ENCODE results near the gene RPIA. TPM values are rescaled to one million over a fixed set of nuclear protein-coding genes. Genes with fewer than 3 reads are reported as not detected.

RPIA gene
- total and polyA plus RNA-seq, 2 of the 4 experiments (the other 2 are of a cell fraction): 4.1 to 8.6 TPM

DNA sequence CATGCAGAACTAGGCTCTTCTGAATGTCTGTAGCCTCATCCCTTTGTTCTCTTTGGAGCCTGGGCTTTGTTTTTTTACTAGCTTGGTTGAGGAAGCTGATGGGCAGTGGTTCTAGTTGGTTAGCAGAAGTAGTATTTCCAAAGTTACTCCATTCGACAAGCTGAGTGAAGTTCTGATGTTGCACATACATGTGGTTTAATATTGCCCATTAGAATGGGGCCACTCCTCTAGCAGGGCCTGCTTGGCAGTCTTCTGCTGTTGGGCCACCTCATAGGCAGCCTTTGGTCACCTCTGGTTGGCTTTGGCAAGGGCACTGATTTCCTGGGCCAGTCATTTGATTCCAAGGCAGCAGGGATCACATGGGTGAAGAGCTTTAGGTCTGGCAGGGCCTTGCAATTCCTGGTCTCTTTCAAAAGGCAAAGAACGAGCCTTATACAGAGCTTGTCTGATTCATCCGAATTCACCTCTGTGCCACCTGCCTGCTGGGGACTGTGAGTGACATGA, 2.5 kb downstream of the RPIA start (continued):
- TF ChIP-seq, protein P1, sequence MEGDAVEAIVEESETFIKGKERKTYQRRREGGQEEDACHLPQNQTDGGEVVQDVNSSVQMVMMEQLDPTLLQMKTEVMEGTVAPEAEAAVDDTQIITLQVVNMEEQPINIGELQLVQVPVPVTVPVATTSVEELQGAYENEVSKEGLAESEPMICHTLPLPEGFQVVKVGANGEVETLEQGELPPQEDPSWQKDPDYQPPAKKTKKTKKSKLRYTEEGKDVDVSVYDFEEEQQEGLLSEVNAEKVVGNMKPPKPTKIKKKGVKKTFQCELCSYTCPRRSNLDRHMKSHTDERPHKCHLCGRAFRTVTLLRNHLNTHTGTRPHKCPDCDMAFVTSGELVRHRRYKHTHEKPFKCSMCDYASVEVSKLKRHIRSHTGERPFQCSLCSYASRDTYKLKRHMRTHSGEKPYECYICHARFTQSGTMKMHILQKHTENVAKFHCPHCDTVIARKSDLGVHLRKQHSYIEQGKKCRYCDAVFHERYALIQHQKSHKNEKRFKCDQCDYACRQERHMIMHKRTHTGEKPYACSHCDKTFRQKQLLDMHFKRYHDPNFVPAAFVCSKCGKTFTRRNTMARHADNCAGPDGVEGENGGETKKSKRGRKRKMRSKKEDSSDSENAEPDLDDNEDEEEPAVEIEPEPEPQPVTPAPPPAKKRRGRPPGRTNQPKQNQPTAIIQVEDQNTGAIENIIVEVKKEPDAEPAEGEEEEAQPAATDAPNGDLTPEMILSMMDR (conservative IDR thresholded peaks at IDR 0.05; ENCODE audit: low read depth, low read length): no peak
- TF ChIP-seq NFE2L2 (IDR thresholded peaks at IDR 0.05; ENCODE audit: low read depth, low read length): no peak
- TF ChIP-seq RFX5 (IDR thresholded peaks at IDR 0.05; ENCODE audit: low read depth, low read length): no peak
- TF ChIP-seq CHD1 (IDR thresholded peaks at IDR 0.05; ENCODE audit: low read depth, low read length): no peak

DNA sequence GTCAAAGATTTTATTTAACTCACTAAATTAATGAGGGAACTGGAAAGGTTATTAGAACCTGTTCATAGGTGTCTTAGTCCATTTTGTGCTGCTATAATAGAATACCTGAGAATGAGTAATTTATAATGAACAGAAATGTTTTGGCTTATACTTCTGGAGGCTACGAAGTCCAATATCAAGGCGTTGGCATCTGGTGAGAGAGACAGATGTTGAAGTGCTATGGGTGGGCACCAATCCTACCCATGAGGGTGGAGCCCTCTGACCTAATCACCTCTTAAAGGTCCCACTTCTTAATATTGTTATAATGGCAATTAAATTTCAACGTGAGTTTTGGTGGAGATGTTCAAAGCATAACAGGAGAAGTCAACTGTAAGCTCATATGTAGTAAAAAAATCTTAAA, 5.1 kb downstream of the RPIA start:
- no peak overlapping the region for H2AFZ ChIP-seq (replicated peaks; ENCODE audit: low read length, poor library complexity)
- in situ Hi-C loops (cut with MboI; ENCODE audit: low sequenced_read_pairs): no loop called here
- H2BK20ac ChIP-seq (ENCODE audit: low read depth, low read length): no peak overlapping the region
- intact Hi-C loops (cut with micrococcal nuclease): no loop called here
- H2BK5ac ChIP-seq (ENCODE audit: low read depth, low read length, poor library complexity, severe bottlenecking): no peak overlapping the region
- H2AK5ac ChIP-seq (ENCODE audit: low read depth, low read length): no peak overlapping the region
- H3K27me3 ChIP-seq (ENCODE audit: control insufficient read depth, insufficient read depth, low read length): no peaks in the 10 kb centered on the region
- dilution Hi-C loops (cut with HindIII; ENCODE audit: low sequenced_read_pairs, unreplicated experiment): no loop called here
- no peak for TF ChIP-seq SMC3 (IDR thresholded peaks at IDR 0.05; ENCODE audit: low read depth, low read length)
- no peak for TF ChIP-seq RAD21 (IDR thresholded peaks at IDR 0.05; ENCODE audit: low read length)
- no peak for TF ChIP-seq MAZ (IDR thresholded peaks at IDR 0.05; ENCODE audit: borderline replicate concordance, low read depth, low read length)
- TF ChIP-seq MAFK (IDR thresholded peaks at IDR 0.05; ENCODE audit: low read depth, low read length): no peak
- no peak for TF ChIP-seq POLR2A (IDR thresholded peaks at IDR 0.05; ENCODE audit: low read depth, low read length)
- no peaks in the 10 kb centered on the region for H3K9me3 ChIP-seq (ENCODE audit: control insufficient read depth, insufficient read depth, low read length)
- H3K9me1 ChIP-seq (ENCODE audit: insufficient read depth, low read length): peaks cover 9% of the 10 kb centered on the region
- H3K36me3 ChIP-seq (ENCODE audit: control insufficient read depth, insufficient read depth, low read length): no peaks in the 10 kb centered on the region
- H4K8ac ChIP-seq (ENCODE audit: low read depth in 2 of 2, low read length in 2 of 2): no peak overlapping the region
- ChIA-PET CTCF (no interaction called here), POLR2A (ENCODE audit: unreplicated experiment) (no interaction called here)
- H3K4me3 ChIP-seq (ENCODE audit: insufficient read depth, low read depth, low read length): no peak overlapping the region
- no peak overlapping the region for H2AK9ac ChIP-seq (replicated peaks; ENCODE audit: low read depth, low read length, poor library complexity)
- no peak for DNase-seq
- no peak overlapping the region for H3K56ac ChIP-seq (ENCODE audit: extremely low read depth, insufficient read depth, low read length)
- ATAC-seq (ENCODE audit: low read depth): no peak
- H4K5ac ChIP-seq (ENCODE audit: low read depth, low read length): no peak overlapping the region
- H3K9ac ChIP-seq (ENCODE audit: low read depth, low read length): no peak overlapping the region
- H3K4ac ChIP-seq (ENCODE audit: low read depth, low read length): no peak overlapping the region
- WGBS, 2 experiments (ENCODE audit: extremely low coverage in 2 of 2, insufficient read length in 1 of 2): no CpG with 5 or more reads among the region's 3 CpGs
- BruUV-seq (replicated peaks): no TSS peak
- no peak overlapping the region for H3K4me2 ChIP-seq (ENCODE audit: low read depth, low read length)
- H4K20me1 ChIP-seq (ENCODE audit: insufficient read depth, low read length): no peaks in the 10 kb centered on the region
- peaks cover 33 to 60% of the 10 kb centered on the region in 2 experiments for H3K79me1 ChIP-seq (ENCODE audit: low read depth in 1 of 2, low read length in 2 of 2)
- H3K14ac ChIP-seq (replicated peaks; ENCODE audit: low read depth, low read length): no peak overlapping the region
- no peak overlapping the region for H2BK120ac ChIP-seq (ENCODE audit: low read depth, low read length)
- no peak overlapping the region for H2BK15ac ChIP-seq (ENCODE audit: low read depth, low read length)
- no peak overlapping the region for H3K27ac ChIP-seq (ENCODE audit: insufficient read depth, low read length)
- no peak overlapping the region for H3K23ac ChIP-seq (ENCODE audit: low read depth, low read length)
- H3K18ac ChIP-seq (ENCODE audit: low read depth, low read length): no peak overlapping the region
- peaks cover 2% of the 10 kb centered on the region; the same call in 1 of the 2 replicates for H3K4me1 ChIP-seq (ENCODE audit: control insufficient read depth, insufficient read depth, low read length)
- no peak overlapping the region for H4K91ac ChIP-seq (ENCODE audit: insufficient read depth, low read depth, low read length)
